Activated T-cell treated with anti-CD3 and anti-CD28 coated beads for 24 hours (primary cell): Measurements from ENCODE around the gene ANKRD28.
"Not testable (repeated sequence)": the region's sequence is repeated elsewhere in the genome, so short reads cannot be mapped to it uniquely, and the experiment has no call there.

Experiments
- DNase-seq: peaks from one replicate; pipeline ENCODE4 v3.0.0-alpha.2; 2020; ENCODE audit warnings: low read depth

ANKRD28 gene

DNA sequence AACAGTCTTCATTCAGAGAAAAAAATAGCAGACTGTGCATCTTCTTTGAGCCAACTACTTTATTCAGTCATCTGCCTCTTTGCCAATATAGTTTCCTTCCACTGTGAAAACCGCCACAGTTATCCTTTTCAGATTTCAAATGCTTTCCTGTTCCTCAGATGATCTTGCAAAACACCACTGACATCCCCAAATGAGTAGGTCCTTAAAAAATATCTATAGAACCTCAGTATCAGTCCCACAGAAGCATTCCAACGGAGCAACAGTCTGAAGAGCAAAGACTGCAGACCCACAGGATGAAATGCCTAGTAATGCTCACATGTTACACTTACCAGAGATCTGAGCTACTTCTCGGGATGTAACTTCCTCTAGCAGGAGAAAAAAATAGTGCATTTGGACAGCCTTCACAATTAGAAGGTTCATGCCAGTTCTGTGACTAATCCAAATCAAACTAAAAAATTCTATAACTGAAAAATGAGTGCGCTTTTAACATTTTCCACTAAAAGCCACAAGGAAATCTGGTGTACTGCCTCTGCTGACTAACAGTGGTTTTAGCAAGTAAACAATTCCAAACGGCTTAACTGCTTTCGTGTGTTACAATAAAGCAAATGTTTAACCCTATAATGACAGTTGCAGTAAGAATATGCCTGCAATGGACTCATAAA lies at the start of gene ANKRD28:
TSS of gene ANKRD28 (minus strand) at position 338 of the 662 bp plus-strand sequence. CDS start 1,458 bp downstream, outside the sequence.
- DNase-seq, result peak; percentile 11

DNA sequence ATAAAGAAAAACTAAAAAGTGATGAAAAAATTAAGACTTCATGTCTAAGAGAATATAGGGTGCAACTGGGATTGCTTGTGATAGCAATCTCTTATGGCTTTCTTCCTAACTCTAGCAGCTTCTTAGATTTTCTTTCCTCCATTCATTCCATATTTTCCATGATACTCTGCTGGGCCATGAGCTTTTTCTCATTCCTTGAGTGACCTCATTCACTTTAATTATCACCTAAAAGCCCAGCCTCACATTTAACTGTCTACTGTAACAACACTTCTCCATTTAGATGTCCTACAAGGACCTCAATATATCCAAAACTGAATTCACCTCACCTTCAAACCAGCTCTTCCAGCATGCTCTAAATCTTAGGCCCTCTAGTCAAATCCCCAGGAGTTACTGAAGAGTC lies 49.5 kb upstream of the ANKRD28 start:
- DNase-seq, result no peak

DNA sequence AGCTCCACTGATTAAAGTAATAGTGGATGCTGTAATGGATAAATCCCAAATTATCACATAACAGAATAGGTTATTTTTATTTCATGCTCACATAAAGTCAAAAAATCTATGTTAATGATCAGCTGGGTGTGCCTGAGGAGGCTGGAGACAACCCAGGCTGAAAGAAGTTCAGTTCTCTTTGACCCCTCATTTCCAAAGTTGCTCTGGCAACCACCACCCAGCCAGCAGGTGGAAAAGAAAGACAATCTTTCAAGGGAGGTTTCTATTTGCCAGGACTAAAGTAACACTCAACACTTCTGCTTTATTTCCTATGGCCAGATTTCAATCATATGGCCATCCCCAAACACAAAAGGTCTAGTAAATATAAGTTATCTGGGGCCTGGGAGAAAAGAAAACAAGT lies 48.8 kb upstream of the ANKRD28 start:
- DNase-seq, result no peak

DNA sequence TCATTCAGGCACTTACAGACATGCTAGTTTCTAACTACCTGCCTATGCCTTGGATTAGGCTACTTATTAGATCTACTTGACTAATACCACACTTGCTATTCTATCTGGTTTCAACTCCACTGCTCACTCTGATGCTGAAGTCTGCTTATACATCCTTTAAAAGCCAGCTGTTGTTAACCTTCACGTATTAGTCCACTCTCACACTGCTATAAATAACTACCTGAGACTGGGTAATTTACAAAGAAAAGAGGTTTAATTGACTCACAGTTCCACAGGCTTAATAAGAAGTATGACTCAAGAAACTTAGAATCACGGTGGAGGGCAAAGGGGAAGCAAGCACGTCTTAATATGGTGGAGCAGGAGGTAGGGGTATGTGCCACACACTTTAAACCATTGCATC lies 47.7 kb upstream of the ANKRD28 start:
- DNase-seq, result no peak

DNA sequence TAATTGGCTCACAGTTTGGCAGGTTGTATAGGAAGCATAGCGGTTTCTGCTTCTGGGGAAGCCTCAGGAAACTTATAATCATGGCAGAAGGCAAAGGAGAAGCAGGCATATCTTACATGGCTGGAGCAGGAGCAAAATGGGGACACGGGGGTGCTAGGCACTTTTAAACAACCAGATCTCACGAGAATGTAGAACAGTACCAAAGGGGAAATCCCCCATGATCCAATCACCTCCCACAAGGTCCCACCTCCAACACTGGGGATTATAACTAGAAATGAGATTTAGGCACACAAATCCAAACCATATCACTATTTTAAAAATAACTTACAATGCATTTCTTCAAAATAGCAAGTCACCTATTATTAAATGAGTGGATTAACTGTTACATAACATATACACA lies 47.1 kb upstream of the ANKRD28 start:
- peak; percentile 2 for DNase-seq

DNA sequence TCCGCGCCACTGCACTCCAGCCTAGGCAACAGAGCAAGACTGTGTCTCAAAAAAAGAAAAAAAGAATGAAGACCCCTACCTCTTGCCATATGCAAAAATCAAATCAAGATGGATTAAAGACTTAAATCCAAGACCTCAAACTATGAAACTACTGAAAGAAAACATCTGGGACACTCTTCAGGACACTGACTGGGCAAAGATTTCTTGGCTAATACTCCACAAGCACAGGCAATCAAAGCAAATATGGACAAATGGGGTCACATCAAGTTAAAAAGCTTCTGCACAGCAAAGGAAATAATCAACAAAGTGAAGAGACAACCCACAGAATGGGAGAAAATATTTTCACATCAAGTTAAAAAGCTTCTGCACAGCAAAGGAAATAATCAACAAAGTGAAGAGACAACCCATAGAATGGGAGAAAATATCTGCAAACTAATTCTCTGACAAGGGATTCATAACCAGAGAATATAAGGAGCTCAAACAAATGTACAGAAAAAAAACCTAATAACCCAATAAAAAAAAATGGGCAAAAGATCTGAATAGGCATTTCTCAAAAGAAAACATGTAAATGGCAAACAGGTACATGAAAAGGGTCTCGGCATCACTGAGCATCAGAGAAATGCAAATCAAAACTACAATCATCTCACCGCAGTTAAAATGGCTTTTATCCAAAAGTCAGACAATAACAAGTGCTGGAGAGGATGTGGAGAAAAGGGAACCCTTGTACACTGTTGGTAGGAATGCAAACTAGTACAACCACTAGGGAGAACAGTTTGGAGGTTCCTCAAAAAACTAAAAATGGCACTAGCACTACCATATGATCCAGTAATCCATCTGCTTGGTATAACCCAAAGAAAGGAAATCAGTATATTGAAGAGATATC lies 43.6 kb upstream of the ANKRD28 start:
- DNase-seq, result not testable (repeated sequence)

DNA sequence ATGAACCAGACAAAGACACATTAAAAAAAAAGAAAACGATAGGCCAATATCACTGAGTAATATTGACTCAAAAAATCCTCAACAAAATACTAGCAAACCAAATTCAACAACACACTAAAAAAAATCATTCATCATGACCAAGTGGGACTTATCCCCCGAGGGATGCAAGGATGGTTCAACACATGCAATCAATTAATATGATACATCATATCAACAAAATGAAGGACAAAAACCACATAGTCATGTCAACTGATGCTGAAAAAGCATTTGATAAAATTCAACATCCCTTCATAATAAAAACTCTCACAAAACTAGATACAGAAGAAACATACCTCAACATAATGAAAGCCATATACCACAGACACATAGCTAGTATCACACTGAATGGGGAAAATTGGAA lies 41.8 kb upstream of the ANKRD28 start:
- DNase-seq, result no peak

DNA sequence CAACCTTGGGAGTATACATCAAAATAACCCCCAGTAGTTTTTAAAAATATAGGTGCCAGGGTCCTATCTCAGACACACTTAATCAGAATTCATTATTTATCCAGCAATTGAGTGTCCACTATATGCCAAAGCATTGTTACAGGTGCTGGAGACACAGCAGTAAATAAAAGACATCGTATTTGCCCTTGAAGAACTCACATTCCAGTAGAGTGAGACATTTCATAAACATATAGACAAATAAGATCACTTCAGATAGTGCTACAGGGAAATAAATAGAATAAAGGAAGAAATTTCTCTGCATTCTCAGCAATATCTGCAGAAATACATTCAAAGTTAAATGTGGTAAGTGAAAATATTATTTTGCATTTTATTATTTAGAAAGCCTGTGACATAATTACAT lies 34.1 kb upstream of the ANKRD28 start:
- DNase-seq, result no peak

DNA sequence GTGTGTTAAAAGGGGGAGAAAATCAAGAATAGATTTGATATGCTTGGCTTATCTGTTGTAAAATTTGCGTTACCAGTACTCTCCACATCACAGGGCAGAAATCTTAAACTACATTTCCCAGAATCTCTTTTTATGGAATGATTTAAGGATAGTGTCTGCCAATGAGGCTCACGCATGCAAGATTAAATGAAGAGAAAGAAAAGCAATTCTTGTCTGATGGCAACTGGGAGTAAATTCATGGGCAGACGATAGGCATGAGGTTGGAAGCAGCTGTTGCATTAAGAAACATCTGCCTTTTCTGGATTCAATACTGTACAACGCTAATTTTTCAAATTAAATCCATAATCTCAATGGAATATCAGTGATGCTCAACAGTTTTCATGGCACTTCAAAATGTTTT lies 27.2 kb upstream of the ANKRD28 start:
- DNase-seq, result no peak

DNA sequence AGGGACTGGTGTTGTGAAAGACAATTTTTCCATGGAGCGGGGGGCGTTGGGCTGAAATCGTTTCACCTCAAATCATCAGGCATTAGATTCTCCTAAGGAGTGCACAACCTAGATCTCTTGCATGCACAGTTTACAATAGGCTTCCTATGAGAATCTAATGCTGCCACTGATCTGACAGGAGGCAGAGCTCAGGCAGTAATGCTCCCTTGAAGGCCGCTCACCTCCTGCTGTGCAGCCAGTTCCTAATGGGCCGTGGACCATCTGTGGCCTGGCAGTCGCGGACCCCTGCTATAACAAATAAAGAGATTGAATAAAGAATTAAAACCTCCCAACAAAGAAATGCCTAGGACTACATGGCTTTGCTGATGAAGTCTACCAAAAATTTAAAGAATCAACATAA lies 25.3 kb upstream of the ANKRD28 start:
- DNase-seq, result no peak

DNA sequence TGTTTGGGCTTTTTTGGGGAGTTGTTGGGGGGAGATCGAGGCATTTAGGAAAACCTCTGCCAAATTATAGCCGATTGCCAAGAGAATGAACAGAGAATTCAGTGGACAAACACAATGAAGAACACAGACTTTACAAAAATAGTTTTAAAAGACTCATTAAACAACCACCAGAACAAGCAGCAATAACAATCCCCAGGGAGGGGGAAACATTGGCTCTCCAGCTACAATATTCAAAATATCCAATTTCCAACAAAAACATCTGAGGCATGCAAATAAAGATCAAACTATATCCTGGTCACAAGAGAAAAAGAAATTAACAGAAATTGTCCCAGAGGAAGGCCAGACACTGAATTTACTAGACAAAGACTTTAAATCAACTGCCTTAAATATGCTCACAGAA lies 24.5 kb upstream of the ANKRD28 start:
- no peak for DNase-seq

DNA sequence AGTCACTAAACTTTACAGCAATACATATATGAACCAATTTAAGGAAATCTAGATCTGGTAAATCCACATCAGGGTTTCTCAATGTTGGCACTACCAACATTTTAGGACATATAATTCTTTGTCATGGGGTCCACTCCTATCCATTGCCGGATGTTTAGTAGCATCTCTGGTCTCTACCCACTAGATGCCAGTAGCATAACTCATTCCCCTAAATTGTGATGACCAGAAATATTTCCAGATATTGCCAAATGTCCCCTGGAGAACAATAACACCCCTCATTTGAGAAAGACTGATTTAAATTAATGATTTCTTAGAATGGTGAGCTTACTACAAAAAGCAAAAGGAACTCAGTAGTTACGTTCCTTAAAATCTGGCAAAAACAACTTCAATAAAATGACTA lies 23.1 kb upstream of the ANKRD28 start:
- no peak for DNase-seq

DNA sequence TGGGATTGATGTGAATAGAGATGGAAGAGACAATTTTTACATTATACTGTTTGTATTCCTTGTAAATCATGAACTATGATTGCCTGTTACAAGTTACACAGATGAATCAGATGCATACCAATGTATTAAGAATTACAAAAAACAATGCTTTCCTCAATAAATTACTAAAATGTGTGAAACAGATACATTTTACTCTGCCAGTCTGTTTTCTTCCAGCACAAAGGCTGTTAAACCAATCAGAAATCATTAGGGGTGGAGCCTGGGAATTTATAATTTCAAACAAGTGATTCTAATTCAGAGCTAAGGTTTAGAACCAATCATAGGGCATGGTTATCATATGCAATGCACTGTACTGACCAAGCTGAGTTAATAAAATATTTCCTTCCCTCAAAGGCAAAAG lies 21.8 kb upstream of the ANKRD28 start:
- no peak for DNase-seq

DNA sequence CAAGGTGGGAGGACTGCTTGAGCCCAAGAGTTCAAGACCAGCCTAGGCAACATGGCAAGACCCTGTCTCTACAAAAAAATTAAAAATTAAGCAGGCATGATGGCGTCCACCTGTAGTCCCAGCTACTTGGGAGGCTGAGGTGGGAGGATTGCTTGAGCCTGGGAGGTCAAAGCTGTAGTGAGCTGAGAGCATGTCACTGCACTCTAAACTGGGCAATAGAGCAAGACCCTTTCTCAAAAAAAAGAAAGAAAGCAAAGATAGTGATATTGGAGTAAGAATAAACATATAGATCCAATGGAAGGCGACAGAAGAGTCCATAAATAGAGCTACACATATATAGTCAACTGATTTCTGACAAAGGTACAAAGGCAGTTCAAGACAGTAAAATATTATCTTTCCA lies 21.3 kb upstream of the ANKRD28 start:
- DNase-seq, result no peak

DNA sequence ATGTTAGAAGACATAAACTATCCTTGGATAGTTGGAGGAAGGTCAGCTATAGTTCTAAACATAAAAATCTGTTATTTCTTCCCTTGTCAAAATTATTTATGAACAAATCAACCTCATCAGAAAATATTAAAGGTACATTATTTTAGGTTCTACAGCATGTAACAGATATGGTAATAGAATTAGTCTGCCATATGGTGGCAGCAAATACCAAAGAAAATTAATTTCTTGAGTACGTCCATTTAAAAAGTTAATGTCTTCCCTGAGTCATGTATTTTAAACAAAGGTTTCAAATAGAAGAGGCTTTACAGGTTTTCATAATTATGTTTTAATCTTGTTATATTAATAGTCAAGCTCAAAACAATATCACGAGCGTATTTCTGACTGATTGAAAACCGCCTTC lies 17.9 kb upstream of the ANKRD28 start:
- no peak for DNase-seq

DNA sequence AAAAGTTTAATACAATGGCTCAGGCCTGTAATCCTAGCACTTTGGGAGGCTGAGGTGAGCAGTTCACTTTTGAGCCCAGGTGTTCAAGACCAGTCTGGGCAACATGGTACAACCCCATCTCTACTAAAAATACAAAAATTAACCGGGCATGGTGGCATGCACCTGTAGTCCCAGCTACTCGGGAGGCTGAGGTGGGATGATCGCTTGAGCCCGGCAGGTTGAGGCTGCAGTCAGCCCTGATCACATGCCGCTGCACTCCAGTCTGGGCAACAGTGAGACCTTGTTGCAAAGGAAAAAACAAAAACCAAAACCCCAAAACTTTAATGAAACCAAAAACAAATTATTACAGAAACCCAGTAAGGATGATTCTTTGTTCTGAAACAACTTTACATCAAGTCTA lies 15.3 kb upstream of the ANKRD28 start:
- DNase-seq, result not testable (repeated sequence)

DNA sequence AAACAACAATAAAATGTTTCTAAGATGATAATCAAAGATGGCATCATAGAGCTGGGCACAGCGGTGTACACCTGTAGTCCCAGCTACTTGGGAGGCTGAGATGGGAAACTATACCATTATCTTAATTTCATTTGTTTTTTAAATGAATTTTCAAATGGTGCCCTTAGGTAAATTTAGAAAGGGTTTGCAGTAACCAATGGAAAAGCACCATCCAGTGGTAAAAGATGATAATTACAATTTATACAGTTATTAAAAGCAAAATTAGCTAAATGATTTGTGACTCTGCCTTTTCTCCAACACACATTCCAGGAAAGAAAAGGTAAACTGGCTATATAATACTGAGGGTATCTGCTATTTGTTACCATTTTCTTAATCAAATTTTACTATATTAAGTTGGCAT lies 14.4 kb upstream of the ANKRD28 start:
- no peak for DNase-seq

DNA sequence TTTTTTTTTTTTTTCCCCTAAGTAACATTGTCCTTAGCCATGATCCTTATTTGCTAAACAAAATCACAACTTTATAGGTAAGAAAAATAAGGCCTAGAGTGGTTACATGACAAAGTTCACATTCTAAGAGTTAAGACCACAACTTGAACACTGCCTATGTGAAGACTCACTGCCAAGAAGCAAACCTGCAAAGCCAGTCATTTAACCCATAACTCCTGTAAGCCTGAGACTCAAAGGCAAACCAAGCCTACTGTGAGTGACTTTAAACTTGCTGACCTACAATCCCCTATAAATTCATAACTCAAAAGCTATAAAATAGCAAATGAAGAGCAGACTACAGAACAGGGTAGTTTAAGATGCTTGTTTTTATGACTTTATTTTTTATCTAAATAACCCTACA lies 12.9 kb upstream of the ANKRD28 start:
- DNase-seq, result no peak

DNA sequence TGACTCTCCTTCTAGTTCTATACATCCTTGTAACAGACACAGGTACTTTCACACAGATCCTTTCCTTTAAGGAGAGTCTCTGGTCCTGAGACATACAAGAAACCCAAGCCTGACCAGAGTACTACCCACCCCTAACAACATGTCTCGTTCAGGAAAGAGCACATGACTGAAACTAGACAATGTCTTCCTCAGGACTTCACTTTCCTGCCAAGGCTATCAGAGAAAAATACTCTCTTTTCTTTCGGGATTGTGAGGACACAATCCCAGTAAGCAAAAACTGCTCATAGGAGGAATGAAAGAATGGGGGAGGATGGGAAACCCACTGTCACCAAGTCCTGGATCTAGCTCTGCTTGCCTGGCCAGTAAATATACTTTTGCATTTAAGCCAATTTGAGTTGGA lies 11.5 kb upstream of the ANKRD28 start:
- DNase-seq, result no peak

DNA sequence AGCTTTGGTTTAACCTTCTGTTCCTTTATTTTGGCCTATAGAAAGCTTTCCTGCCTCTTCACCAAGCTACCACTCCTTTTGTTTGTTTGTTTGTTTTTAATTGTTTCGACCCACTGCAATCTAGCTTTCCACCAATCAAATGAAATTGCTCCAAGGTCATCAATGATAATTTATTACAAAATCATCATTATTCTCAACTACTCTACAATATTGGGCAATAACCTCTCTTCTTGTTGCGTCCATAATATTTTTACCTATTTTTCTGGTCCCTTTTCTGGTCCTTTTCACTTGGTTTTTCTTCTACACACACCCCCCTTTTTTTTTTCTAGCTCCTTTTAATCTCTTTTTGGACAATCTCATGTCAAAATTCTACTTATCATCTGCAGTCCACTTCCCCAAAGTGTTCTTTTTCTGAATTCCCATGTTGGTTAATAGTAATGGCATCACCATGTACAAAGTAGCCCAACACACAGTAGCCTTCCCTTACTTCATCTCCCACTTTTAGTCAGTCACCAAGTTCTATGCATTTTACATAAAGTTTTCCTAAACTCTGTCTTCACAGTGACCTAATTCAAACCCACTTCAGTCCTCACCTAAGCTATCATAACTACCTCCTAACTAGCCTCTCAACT lies 11.0 kb upstream of the ANKRD28 start:
- no peak for DNase-seq

DNA sequence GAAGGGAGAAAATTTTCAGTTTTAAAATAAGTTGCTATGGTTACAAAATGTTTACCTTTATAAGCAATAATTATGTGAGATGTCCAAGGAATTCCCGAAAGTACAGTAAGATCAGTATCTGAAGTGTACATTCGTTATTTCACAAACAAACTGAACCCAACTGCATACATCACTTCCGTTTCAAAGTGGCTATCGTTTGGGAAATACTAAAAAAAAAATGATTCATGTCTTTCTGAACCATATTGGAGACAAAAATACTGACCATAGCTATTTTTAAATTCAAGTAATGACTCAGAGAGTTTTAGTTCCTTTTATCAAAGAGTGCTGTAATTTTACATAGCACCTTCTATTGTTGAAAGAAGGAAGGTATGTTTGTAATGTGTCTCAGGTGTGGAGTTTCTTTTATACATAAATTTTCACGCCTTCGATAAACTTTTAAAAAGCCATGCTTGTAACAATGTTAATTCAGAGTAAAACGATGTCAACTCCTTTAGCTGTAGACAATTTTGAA lies 8.0 kb upstream of the ANKRD28 start:
- no peak for DNase-seq

DNA sequence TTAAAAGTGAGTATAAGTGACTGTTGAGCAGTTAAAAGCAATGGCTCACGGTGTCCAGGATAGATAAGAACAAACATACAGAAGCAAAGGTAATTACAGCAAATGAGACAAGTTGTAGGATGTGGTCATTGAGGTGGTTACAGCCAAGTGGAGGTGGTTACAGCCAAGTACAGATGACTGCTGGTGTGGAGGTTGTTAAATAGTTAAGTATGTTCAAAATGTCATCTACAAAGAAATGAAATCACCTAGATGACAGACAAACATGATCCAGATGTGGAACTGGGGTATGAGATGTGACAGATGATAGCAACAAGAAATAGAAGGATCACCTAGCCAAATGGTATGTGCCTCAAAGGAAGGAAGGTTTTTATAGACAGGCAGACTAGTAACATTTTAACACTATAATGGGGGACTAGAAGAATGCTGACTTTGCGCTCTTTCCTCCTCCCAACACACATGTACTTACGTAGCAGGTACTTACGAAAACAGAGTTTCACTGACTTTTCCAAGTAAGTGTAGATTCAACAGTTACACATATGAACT lies 6.8 kb upstream of the ANKRD28 start:
- no peak for DNase-seq

DNA sequence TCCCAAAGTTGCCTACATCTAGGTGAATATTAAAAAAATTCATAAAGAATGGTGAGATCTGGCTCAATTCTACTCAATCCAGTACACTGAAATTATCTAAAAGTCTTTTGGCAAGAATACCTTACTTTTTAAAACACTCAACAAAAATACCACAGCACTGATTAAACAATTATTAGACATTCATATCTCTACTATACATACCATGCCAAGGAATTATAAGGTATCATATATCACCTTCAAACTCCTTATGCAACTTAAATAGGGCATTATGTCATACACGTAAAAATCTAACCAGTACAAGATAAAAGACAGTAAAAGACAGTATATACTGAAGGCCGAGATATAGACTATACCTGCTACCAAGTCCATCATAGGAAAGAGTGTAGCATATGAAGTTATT lies 6.1 kb upstream of the ANKRD28 start:
- DNase-seq, result no peak
